ENCODE results near the gene OLFM1.

The OLFM1 gene

GRCh38 chr9:135087489-135087792 is at the start of gene OLFM1:
OLFM1 (plus strand) TSS chr9:135087668; CDS start chr9:135087990, 322 bp downstream.
- DNase-seq: peak; percentile 71

- no peak for DNase-seq
Measured at GRCh38 chr9:135038331-135038730, 49.1 kb upstream of the OLFM1 start.

GRCh38 chr9:135038826-135039225 is 48.6 kb upstream of the OLFM1 start:
- no peak for DNase-seq

- no peak for DNase-seq
Measured at GRCh38 chr9:135039266-135039870, 48.1 kb upstream of the OLFM1 start.

- peak; percentile 78 for DNase-seq
Measured at GRCh38 chr9:135039916-135040645, 47.4 kb upstream of the OLFM1 start.

- no peak for DNase-seq
Measured at GRCh38 chr9:135040892-135041291, 46.6 kb upstream of the OLFM1 start.

- no peak for DNase-seq
Measured at GRCh38 chr9:135043345-135043744, 44.1 kb upstream of the OLFM1 start.

- no peak for DNase-seq
Measured at GRCh38 chr9:135045264-135045927, 42.1 kb upstream of the OLFM1 start.

GRCh38 chr9:135045928-135046738 is 41.3 kb upstream of the OLFM1 start:
- DNase-seq: no peak

- DNase-seq: no peak
Measured at GRCh38 chr9:135046739-135047350, 40.6 kb upstream of the OLFM1 start.

- no peak for DNase-seq
Measured at GRCh38 chr9:135047521-135047920, 39.9 kb upstream of the OLFM1 start.

- no peak for DNase-seq
Measured at GRCh38 chr9:135048046-135048757, 39.3 kb upstream of the OLFM1 start.

- no peak for DNase-seq
Measured at GRCh38 chr9:135048758-135049444, 38.6 kb upstream of the OLFM1 start.

- DNase-seq: no peak
Measured at GRCh38 chr9:135049460-135049859, 38.0 kb upstream of the OLFM1 start.

GRCh38 chr9:135050072-135050990 is 37.1 kb upstream of the OLFM1 start:
- DNase-seq: no peak

GRCh38 chr9:135051316-135052038 is 36.0 kb upstream of the OLFM1 start:
- DNase-seq: no peak

GRCh38 chr9:135053133-135053532 is 34.3 kb upstream of the OLFM1 start:
- no peak for DNase-seq

- no peak for DNase-seq
Measured at GRCh38 chr9:135055181-135055580, 32.3 kb upstream of the OLFM1 start.

- DNase-seq: no peak
Measured at GRCh38 chr9:135056541-135056940, 30.9 kb upstream of the OLFM1 start.
